ENCODE results near the gene PCBP3. TPM values are rescaled to one million over a fixed set of nuclear protein-coding genes. Genes with fewer than 3 reads are reported as not detected.

The PCBP3 gene
- total RNA-seq, 1 experiment from 2014 or later, result not detected

DNA sequence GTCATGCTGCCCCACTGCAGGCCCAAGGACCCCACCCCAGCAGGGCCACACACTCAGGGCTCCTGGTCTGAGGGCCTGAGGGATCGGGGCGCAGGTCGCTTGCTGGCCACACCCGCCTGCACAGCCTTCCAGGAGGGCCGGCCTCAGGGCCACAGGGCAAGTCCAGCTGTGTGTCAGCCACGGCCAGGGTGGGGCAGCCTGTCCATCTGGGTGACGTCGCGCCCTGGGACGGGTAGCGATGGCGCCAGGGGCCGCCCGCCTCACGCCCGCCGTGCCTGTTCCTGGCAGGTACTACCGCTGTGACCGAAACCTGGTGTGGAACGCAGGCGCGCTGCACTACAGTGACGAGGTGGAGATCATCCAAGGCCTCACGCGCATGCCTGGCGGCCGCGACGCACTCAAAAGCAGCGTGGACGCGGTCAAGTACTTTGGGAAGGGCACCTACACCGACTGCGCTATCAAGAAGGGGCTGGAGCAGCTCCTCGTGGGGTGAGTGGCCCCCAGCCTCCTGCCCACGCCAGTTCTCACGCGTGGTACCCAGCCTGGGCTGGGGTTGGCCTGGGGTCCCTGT is 340.5 kb downstream of the PCBP3 start:
- Histone ChIP-seq H3K79me2 (ENCODE audit: low read length) (no peaks in the 10 kb centered on the region), H3K4me3 (ENCODE audit: low read length) (no peak overlapping the region), H3K4me1 (ENCODE audit: low read length) (no peaks in the 10 kb centered on the region), H3K27me3 (ENCODE audit: low read length) (no peaks in the 10 kb centered on the region), H3K27ac (ENCODE audit: low read length) (no peak overlapping the region), H3K4me2 (ENCODE audit: low read depth, low read length, poor library complexity, severe bottlenecking) (no peak overlapping the region), H4K20me1 (ENCODE audit: insufficient read depth, low read depth, low read length) (no peaks in the 10 kb centered on the region), H3K36me3 (ENCODE audit: insufficient read depth, low read length) (no peaks in the 10 kb centered on the region), H3K9me2 (replicated peaks; ENCODE audit: insufficient read depth, low read length) (no peaks in the 10 kb centered on the region), H3K9me3 (ENCODE audit: low read length) (no peaks in the 10 kb centered on the region), H2AFZ (ENCODE audit: low read length) (no peak overlapping the region), H3K9ac (ENCODE audit: low read length) (no peak overlapping the region)
- DNase-seq, result no peak

DNA sequence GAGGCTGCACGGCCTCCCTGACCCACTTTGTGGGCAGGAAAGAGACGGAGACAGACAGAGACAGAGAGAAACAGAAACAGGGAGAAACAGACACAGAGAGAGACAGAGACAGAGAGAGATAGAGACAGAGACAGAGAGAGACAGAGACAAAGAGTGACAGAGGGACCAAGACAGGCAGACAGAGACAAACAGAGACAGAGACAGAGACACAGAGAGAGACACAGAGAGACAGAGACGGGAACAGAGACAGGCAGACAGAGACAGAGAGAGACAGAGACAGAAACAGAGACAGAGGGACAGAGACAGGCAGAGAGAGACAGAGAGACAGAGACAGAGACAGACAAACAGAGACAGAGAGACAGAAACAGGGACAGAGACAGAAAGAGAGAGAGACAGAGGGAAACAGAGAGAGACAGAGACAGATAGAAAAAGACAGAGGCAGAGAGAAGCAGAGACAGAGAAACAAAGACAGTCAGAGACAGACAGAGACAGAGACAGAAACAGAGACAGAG is 341.1 kb downstream of the PCBP3 start:
- Histone ChIP-seq H3K4me2 (ENCODE audit: low read depth, low read length, poor library complexity, severe bottlenecking) (no peak overlapping the region), H3K9ac (ENCODE audit: low read length) (no peak overlapping the region), H3K27me3 (ENCODE audit: low read length) (no peaks in the 10 kb centered on the region)

GRCh38 chr21:45985471-45986315 is 342.2 kb downstream of the PCBP3 start:
- no peaks in the 10 kb centered on the region for H3K4me1 ChIP-seq (ENCODE audit: low read length)
- H3K9ac ChIP-seq (ENCODE audit: low read length), result no peak overlapping the region
- H3K27ac ChIP-seq (ENCODE audit: low read length), result no peak overlapping the region
- H3K79me2 ChIP-seq (ENCODE audit: low read length), result no peaks in the 10 kb centered on the region
- no peak for DNase-seq
- no peaks in the 10 kb centered on the region for H4K20me1 ChIP-seq (ENCODE audit: insufficient read depth, low read depth, low read length)
- no peaks in the 10 kb centered on the region for H3K9me3 ChIP-seq (ENCODE audit: low read length)
- H3K27me3 ChIP-seq (ENCODE audit: low read length), result no peaks in the 10 kb centered on the region
- no peak overlapping the region for H2AFZ ChIP-seq (ENCODE audit: low read length)
- no peak overlapping the region for H3K4me3 ChIP-seq (ENCODE audit: low read length)
- no peak overlapping the region for H3K4me2 ChIP-seq (ENCODE audit: low read depth, low read length, poor library complexity, severe bottlenecking)
- no peaks in the 10 kb centered on the region for H3K9me2 ChIP-seq (replicated peaks; ENCODE audit: insufficient read depth, low read length)
- no peaks in the 10 kb centered on the region for H3K36me3 ChIP-seq (ENCODE audit: insufficient read depth, low read length)

More for the DNA sequence above, 341.1 kb downstream of the PCBP3 start:
- Histone ChIP-seq H3K9me2 (replicated peaks; ENCODE audit: insufficient read depth, low read length) (no peaks in the 10 kb centered on the region), H4K20me1 (ENCODE audit: insufficient read depth, low read depth, low read length) (no peaks in the 10 kb centered on the region), H3K36me3 (ENCODE audit: insufficient read depth, low read length) (no peaks in the 10 kb centered on the region), H2AFZ (ENCODE audit: low read length) (no peak overlapping the region), H3K4me1 (ENCODE audit: low read length) (no peaks in the 10 kb centered on the region), H3K9me3 (ENCODE audit: low read length) (no peaks in the 10 kb centered on the region), H3K4me3 (ENCODE audit: low read length) (no peak overlapping the region), H3K79me2 (ENCODE audit: low read length) (no peaks in the 10 kb centered on the region), H3K27ac (ENCODE audit: low read length) (no peak overlapping the region)
- no peak for DNase-seq

DNA sequence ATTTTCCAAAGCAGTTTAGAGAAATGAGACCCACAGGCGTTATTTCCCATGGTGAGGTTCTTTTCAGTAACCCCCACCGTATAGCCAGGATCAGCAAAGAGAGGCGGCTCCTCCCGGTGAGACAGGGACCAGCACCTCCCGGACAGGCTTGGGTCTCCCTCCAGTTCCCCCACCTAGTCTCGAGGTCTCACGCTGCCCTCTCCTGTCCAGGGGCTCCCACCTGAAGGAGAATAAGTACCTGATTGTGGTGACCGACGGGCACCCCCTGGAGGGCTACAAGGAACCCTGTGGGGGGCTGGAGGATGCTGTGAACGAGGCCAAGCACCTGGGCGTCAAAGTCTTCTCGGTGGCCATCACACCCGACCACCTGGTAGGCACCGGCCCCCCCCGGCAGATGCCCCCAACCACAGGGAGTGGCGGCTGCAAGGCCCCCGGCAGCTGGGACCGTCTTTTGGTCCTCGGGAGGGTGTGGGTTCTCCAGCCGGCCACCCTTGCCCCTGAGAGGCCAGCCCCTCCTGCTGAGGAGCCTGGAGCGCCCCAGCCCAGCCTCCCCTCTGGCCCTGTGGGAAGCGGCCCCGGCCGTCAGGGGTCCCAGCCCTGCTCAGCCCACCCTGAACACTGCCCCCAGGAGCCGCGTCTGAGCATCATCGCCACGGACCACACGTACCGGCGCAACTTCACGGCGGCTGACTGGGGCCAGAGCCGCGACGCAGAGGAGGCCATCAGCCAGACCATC is 343.0 kb downstream of the PCBP3 start:
- H3K4me3 ChIP-seq (ENCODE audit: low read length), result no peak overlapping the region
- H3K79me2 ChIP-seq (ENCODE audit: low read length), result no peaks in the 10 kb centered on the region
- no peaks in the 10 kb centered on the region for H3K9me3 ChIP-seq (ENCODE audit: low read length)

DNA sequence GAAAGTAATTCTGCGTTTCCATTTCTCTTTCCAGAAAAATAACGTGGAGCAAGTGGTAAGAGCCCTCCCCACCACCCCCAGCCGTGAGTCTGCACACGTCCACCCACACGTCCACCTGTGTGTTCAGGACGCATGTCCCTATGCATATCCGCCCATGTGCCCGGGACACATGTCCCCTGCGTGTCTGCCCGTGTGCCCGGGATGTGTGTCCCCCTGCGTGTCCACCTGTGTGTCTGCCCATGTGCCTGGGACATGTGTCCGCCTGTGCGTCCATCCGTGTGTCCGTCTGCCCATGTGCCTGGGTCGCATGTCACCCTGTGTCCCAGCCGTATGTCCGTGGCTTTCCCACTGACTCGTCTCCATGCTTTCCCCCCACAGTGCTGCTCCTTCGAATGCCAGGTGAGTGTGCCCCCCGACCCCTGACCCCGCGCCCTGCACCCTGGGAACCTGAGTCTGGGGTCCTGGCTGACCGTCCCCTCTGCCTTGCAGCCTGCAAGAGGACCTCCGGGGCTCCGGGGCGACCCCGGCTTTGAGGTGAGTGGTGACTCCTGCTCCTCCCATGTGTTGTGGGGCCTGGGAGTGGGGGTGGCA is 343.7 kb downstream of the PCBP3 start:
- no peak for DNase-seq
- H3K9me3 ChIP-seq (ENCODE audit: low read length), result no peaks in the 10 kb centered on the region
- no peaks in the 10 kb centered on the region for H3K4me1 ChIP-seq (ENCODE audit: low read length)
- no peaks in the 10 kb centered on the region for H3K27me3 ChIP-seq (ENCODE audit: low read length)
- H3K27ac ChIP-seq (ENCODE audit: low read length), result no peak overlapping the region
- H3K9ac ChIP-seq (ENCODE audit: low read length), result no peak overlapping the region
- no peak overlapping the region for H3K4me2 ChIP-seq (ENCODE audit: low read depth, low read length, poor library complexity, severe bottlenecking)
- no peaks in the 10 kb centered on the region for H3K36me3 ChIP-seq (ENCODE audit: insufficient read depth, low read length)
- no peaks in the 10 kb centered on the region for H3K9me2 ChIP-seq (replicated peaks; ENCODE audit: insufficient read depth, low read length)
- no peaks in the 10 kb centered on the region for H3K79me2 ChIP-seq (ENCODE audit: low read length)
- no peak overlapping the region for H3K4me3 ChIP-seq (ENCODE audit: low read length)
- H2AFZ ChIP-seq (ENCODE audit: low read length), result no peak overlapping the region
- H4K20me1 ChIP-seq (ENCODE audit: insufficient read depth, low read depth, low read length), result no peaks in the 10 kb centered on the region

More for the DNA sequence above, 343.0 kb downstream of the PCBP3 start:
- Histone ChIP-seq H3K4me1 (ENCODE audit: low read length) (no peaks in the 10 kb centered on the region), H3K4me2 (ENCODE audit: low read depth, low read length, poor library complexity, severe bottlenecking) (no peak overlapping the region), H3K27me3 (ENCODE audit: low read length) (no peaks in the 10 kb centered on the region), H3K36me3 (ENCODE audit: insufficient read depth, low read length) (no peaks in the 10 kb centered on the region), H4K20me1 (ENCODE audit: insufficient read depth, low read depth, low read length) (no peaks in the 10 kb centered on the region), H3K9me2 (replicated peaks; ENCODE audit: insufficient read depth, low read length) (no peaks in the 10 kb centered on the region), H3K9ac (ENCODE audit: low read length) (no peak overlapping the region), H2AFZ (ENCODE audit: low read length) (no peak overlapping the region), H3K27ac (ENCODE audit: low read length) (no peak overlapping the region)
- no peak for DNase-seq

- Histone ChIP-seq H2AFZ (ENCODE audit: low read length) (no peak overlapping the region), H3K4me1 (ENCODE audit: low read length) (no peaks in the 10 kb centered on the region), H3K9me2 (replicated peaks; ENCODE audit: insufficient read depth, low read length) (no peaks in the 10 kb centered on the region), H3K9ac (ENCODE audit: low read length) (no peak overlapping the region), H3K4me3 (ENCODE audit: low read length) (no peak overlapping the region), H3K27ac (ENCODE audit: low read length) (no peak overlapping the region), H3K36me3 (ENCODE audit: insufficient read depth, low read length) (no peaks in the 10 kb centered on the region), H3K4me2 (ENCODE audit: low read depth, low read length, poor library complexity, severe bottlenecking) (no peak overlapping the region), H4K20me1 (ENCODE audit: insufficient read depth, low read depth, low read length) (no peaks in the 10 kb centered on the region), H3K27me3 (ENCODE audit: low read length) (no peaks in the 10 kb centered on the region), H3K79me2 (ENCODE audit: low read length) (no peaks in the 10 kb centered on the region), H3K9me3 (ENCODE audit: low read length) (no peaks in the 10 kb centered on the region)
- DNase-seq, result no peak
Measured at GRCh38 chr21:45988366-45989347, 345.1 kb downstream of the PCBP3 start.

DNA sequence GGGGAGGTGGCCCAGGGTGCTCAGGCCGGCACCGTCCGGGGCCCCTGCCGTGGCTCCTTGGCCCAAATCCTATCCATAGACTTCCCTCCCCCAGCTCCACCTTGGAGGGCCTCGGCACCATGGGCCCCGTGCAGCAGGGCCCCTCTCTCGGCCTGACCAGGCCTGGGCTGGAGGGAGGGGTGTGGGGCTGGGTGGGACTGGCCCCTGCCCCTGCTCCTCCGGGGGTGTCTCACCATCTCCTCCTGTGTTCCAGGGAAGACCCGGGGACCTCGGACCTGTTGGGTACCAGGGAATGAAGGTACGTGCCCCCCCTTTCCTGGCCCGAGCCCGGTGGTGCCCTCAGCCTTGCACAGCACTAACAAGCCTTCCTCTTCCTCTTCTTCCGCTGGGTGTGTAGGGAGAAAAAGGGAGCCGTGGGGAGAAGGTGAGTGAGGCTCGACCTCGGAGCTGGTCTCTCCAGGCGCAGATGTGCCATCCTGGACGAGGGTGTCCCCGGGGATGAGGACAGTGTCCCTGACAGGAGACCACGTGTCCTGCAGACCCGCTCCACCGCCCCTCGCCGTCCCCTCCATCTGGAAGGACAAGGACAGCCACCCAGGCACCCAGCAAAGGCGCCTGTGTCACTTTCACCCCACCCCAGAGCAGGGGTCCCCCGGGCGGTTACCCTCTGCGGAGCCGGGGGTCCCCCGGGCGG is 346.0 kb downstream of the PCBP3 start:
- no peaks in the 10 kb centered on the region for H3K9me3 ChIP-seq (ENCODE audit: low read length)
- H4K20me1 ChIP-seq (ENCODE audit: insufficient read depth, low read depth, low read length), result no peaks in the 10 kb centered on the region
- H3K9me2 ChIP-seq (replicated peaks; ENCODE audit: insufficient read depth, low read length), result no peaks in the 10 kb centered on the region
- H3K9ac ChIP-seq (ENCODE audit: low read length), result no peak overlapping the region
- no peaks in the 10 kb centered on the region for H3K79me2 ChIP-seq (ENCODE audit: low read length)
- no peaks in the 10 kb centered on the region for H3K36me3 ChIP-seq (ENCODE audit: insufficient read depth, low read length)
- no peak overlapping the region for H3K4me3 ChIP-seq (ENCODE audit: low read length)
- H3K27ac ChIP-seq (ENCODE audit: low read length), result no peak overlapping the region
- DNase-seq, result no peak
- no peaks in the 10 kb centered on the region for H3K27me3 ChIP-seq (ENCODE audit: low read length)
- no peak overlapping the region for H2AFZ ChIP-seq (ENCODE audit: low read length)
- no peak overlapping the region for H3K4me2 ChIP-seq (ENCODE audit: low read depth, low read length, poor library complexity, severe bottlenecking)
- H3K4me1 ChIP-seq (ENCODE audit: low read length), result no peaks in the 10 kb centered on the region
